Fibroblast of upper back skin (primary cell): Measurements from ENCODE around the gene ALS2.
A peak's percentile ranks its signal among the peaks of the same experiment; 100 is the strongest.
"Not testable (repeated sequence)": the region's sequence is repeated elsewhere in the genome, so short reads cannot be mapped to it uniquely, and the experiment has no call there.

ENCODE experiments used
- DNase-seq: peaks from one replicate; pipeline ENCODE4 v3.0.0-alpha.2; 2013

Gene ALS2

DNA sequence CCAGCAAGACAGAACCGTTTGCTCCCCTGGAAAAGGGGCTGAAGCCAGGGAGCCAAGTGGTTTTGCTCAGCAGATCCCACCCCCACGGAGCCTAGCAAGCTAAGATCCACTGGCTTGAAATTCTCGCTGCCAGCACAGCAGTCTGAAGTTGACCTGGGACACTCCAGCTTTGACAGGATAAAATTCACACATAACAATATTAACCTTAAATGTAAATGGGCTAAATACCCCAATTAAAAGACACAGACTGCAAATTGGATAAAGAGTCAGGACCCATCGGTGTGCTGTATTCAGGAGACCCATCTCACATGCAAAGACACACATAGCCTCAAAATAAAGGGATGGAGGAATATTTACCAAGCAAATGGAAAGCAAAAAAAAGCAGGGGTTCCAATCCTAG is 109.5 kb downstream of the ALS2 start:
- DNase-seq: not testable (repeated sequence)

DNA sequence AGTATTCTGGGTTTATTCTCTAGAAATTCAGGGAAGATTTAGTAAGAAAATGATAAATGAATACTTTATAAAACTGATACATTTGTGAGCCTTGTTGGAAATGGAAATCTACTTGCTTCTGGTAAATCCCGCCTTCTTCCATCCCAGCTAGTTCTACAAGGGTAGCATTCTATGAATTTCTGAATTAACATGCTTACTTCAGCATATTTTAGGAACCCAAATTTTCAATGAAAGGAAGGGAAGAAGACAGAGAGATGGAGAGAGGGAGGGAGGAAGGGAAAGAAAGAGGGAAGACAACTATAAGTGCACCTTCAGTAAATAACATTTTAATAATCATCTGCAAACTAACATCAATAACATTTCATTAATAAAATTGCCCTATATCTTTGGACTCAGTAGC is 110.9 kb downstream of the ALS2 start:
- DNase-seq: no peak

GRCh38 chr2:201668402-201668910 is 112.3 kb downstream of the ALS2 start:
- DNase-seq: no peak

DNA sequence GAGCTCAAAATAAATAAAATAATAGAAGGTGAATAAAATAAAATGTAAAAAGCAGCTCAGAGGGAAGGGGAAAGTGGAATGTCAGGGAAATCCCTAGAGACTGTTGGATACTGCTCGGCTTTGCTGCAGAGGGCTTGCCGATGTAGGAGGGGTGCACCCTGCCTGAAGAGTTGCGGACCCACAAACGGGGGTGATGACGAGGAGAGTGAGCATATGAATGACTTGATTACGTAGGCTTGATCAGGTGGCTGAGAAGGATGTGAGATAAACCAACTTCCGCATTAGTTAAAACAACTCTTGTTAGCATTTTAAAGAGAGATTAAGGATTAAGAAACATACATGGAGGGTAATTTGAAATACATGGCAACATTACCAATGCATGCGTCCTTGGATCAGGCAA is 116.4 kb downstream of the ALS2 start:
- no peak for DNase-seq

DNA sequence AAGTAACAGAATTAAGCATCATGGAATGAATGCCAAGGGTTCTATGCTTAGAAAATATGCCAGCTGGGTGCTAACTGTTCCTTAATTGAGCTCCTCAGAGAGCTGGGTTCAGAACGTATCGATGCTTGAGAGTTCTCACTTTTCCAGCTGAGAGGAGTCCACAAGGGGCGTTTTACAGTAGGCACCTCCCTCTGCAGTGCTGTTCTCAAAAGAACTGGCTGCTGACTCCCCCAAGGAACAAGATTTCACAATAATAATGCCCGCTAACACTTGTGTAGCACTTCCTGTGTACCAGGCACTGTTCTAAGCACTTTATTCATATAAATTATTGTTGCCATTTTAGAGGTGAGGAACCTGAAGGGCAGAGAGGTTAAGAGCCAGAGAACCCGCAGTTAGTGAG is 119.4 kb downstream of the ALS2 start:
- no peak for DNase-seq

GRCh38 chr2:201660293-201660895 is 120.3 kb downstream of the ALS2 start:
- DNase-seq: no peak

- DNase-seq: no peak
These were observed 124.0 kb downstream of the ALS2 start for GRCh38 chr2:201656740-201657139.

DNA sequence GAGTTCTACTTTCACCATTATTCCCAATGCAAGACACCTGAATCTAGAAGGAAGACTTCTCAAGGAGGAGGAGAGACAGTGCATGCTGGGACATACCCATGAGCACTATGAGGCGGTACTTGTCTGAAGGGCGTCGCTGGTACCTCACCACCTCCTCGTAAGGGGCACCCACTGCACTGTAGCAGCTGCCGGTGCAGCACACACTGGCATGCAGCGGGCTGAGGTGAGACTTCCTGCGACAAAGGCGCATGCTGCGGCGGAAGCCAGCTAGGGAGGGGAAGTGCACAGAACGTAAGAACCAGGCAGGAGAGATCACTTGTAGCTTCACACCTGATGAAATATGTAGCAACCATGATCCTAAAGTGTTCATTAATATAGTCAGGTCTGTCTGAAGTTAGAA is 124.6 kb downstream of the ALS2 start:
- DNase-seq: no peak

DNA sequence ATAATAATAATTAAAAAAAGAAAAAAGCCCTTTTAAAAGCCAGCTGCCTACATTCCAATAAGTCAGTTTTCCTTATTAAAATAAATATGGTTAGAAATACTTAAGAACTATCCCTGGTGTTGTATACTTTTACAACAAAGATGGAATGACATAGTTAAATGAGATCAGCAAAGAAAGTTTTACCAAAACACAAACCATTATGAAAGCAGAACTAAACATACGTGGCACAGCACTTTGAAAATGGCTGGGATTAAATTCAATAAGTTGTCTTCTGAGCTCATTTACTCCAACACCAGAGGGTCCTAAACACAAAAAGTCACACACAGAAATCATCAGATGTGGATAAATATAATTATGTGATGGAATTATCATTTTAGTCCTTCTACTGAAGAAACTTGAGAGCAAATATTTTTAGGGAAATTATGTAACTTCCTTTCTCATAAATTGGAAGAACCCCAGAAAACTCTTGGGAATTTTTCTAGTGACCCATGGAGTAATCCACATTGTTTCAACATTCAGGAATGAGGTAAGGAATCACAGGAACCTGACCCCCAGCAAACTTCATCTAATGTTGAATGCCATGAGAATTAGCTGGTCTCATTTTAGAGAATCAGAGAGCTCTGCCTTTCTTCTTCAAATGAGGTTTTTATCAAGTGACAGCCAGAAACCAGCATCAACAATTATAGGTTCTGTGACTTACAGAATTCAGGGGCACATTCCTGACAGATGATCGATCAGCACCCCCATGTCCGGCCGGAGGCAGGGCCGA is 125.9 kb downstream of the ALS2 start:
- DNase-seq: peak; percentile 96

- no peak for DNase-seq
These were observed 127.5 kb downstream of the ALS2 start for GRCh38 chr2:201653221-201653620.
